KBM-7 (cell line): ENCODE results near the gene MAP3K5.

Experiments used
- DNase-seq: peaks from one replicate; pipeline ENCODE4 v3.0.0-alpha.2; 2015
- in situ Hi-C: fragments of 300-500 bp; cut with MboI; formaldehyde crosslinking; loops from 2 replicates; pipeline ENCODE4 v1.14.3; 2020; ENCODE audit warnings: low sequenced_read_pairs, low pct_unique_long_range_greater_than_20kb, mixed read lengths

Gene MAP3K5

DNA sequence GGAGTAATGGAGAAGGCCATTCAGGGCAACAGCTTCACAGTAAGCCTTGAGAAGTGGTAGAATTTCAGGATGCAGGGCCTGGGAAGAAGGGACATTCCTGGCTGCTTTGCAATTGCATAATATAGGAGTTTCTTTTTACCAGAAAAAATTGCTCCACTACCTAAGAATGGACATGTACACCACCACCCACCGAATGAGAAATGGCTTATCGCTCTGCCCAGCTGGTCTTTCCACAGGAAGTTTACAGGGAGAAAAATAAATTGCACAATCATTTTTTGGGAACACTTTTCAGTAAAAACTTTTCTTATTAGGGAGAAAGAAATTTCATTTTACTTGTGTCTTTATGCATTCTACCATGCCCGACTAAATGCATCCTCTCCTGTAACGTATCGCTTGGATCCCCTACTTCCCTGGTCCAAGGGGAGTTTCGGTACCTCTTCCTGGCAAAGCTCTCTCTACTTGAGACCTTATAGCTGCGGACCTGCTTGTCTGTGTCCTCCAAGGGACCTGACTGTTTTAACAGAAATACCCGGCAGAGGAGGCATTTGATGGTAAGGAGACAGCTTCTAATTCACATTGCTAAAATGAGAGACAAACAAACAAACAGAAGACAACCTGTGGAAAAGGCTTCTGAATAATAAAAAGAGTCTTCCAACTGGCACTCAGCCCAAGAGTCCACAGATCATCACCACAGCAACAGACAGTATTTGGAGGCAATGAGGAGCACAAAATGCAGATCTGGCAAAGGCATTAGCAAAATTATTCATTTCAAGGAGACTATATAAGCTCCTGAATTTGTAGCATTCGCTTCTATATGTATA is 54.2 kb downstream of the MAP3K5 start:
- in situ Hi-C loops, result no loop called here
- no peak for DNase-seq

DNA sequence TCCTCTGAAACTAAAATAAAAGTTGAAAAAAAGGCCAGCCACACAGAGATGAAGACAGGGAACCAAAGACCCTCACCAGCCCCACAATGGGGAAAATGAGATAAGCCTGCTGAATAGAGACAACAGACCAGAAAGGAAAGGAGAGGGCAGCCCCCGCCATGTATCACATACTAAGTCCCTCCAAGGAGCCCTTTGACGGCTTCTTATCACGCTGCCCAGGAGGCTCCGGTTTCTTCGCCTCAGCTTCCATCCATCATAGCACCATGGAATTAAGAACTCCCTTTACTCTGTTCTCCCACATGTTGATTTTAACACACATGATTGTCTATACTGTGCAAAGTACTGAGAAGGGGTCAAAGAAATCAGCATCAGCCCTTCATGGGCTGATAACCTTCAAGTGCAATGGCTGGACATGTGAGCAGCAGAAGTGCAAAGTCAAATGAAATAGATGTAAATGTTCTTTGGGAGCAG is 54.9 kb downstream of the MAP3K5 start:
- in situ Hi-C loops, result no loop called here
- DNase-seq, result no peak

DNA sequence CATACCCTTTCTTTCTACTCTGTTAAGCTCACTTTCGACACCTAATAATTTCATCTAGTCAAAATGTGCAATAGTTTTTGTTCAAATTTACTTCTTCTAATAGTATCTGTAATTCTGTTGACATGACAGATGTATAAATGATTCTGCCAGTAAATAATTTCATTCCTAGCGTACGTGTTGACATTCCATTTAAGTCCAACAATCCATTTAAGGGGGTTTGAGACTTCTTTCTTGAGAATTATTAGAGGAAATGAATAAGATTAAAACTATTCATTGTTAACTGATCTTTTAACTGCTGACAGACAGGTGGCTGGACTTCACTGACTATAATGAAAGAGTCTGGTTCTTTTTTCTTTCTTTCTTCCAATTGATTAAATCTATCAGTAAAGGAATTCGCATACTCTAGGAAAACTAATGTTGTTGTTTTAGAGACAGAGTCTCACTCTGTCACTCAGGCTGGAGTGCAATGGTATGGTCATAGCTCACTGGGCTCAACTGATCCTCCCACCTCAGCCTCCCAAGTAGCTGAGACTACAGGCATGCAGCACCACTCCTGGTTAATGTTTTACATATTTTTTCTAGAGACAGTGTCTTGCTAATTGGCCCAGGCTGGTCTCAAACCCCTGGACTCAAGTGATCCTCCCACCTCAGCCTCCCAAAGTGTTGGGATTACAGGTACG is 55.9 kb downstream of the MAP3K5 start:
- no peak for DNase-seq
- in situ Hi-C loops, result no loop called here

DNA sequence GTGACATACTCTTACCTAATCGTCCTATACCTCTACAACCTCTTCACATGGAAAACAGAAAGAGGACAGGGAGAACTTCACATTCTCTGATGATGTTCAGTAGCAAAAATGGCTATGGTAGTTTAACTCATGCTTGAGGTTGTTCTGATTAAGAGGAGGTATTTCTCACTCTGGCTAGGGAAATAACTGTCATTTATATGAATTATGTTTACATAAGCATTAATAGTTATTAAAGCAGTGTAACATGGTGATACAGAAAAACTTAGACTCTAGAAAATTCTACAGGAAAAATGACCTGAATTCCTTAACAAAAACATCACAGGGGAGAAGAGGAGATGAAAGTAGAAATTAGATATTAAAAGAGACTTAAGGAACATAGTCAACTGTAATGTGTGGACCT is 57.3 kb downstream of the MAP3K5 start:
- no peak for DNase-seq
- in situ Hi-C loops, result no loop called here

GRCh38 chr6:136732889-136733288 is 59.4 kb downstream of the MAP3K5 start:
- in situ Hi-C loops, result no loop called here

DNA sequence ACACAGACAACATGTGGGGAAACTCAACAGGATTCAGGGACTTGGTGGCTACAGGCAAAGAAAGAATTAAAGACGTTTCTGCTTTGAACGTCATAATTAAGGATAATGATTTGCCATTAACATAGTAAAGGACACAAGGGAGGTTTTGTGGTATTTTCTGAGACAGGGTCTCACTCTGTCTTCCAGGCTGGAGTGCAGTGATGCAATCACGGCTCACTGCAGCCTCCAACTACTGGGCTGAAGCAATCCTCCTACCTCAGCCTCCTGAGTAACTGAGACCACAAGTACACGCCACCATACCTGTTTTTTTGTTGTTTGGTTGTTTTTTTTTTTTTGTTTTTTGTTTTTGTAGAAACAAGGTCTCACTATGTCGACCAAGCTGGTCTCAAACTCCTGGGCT is 62.4 kb downstream of the MAP3K5 start:
- no peak for DNase-seq
- in situ Hi-C loops, result no loop called here

More at GRCh38 chr6:136732889-136733288, 59.4 kb downstream of the MAP3K5 start:
- no peak for DNase-seq

GRCh38 chr6:136728976-136729515 is 63.2 kb downstream of the MAP3K5 start:
- in situ Hi-C loops, result no loop called here
- no peak for DNase-seq

DNA sequence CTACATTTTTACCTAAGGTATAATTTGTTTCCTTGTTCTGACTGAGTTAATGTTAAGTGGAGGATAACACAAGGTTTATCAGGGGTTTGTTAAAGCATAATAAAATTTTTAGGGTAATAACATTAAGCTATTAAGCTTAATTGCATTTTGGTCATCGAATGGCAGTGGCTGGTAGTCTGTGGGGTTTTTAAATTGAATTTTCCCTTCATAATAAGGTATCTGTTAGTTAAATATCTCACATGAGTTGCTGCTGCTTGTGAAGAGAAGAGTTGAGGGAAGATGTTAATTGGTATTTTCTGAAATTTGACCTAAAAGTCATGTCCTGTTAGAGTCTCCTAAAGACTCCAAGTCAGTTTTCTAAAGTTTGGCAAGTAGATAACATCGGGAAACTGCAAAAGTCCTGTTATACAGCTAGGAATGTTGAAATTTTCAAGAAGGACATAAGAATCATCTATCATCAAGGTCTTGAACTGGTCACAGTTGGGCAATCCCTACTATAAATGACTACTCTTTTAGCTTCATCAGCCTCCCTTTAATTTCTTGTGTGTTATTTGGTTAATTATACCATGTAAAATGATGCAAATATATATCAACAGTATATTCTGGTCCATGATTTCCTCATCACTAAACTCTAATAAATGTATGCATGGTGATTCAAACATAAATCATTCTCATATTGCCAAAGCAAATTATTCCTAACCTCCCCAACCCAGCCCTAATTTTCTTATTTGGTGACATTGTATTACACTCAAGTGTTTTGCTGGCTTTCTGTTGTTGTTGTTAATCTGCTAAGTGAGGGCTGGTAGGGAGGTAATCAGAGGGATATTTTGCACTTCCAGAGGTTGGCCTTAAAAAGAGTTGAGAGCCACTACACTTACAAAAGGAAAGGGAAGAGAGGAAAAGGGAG is 64.0 kb downstream of the MAP3K5 start:
- no peak for DNase-seq
- in situ Hi-C loops, result no loop called here

- in situ Hi-C loops, result no loop called here
- DNase-seq, result no peak
Measured at GRCh38 chr6:136726837-136727557, 65.3 kb downstream of the MAP3K5 start.

- DNase-seq, result no peak
- in situ Hi-C loops, result no loop called here
Measured at GRCh38 chr6:136725124-136725523, 67.2 kb downstream of the MAP3K5 start.

- in situ Hi-C loops, result no loop called here
Measured at GRCh38 chr6:136723780-136724179, 68.5 kb downstream of the MAP3K5 start.

DNA sequence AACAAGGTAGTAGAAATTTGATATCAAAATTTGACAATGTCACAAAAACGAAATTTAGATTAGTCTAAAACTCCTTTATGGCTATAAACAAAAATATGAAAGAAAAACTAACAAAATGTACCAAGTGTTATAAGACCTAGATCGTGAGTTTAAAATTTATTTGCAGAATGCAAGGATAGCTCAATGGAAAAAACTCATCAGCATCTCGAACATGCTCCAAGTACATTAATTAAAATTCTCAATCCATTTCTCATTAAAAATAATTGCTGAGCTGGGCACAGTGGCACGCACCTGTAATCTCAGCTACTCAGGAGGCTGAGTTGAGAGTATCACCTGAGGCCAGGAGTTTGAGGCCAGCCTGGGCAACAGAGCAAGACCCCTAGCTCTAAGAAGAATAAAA is 70.8 kb downstream of the MAP3K5 start:
- no peak for DNase-seq
- in situ Hi-C loops, result no loop called here

More at GRCh38 chr6:136723780-136724179, 68.5 kb downstream of the MAP3K5 start:
- DNase-seq, result peak; percentile 64

- no peak for DNase-seq
- in situ Hi-C loops, result no loop called here
Measured at GRCh38 chr6:136720045-136720770, 72.1 kb downstream of the MAP3K5 start.

DNA sequence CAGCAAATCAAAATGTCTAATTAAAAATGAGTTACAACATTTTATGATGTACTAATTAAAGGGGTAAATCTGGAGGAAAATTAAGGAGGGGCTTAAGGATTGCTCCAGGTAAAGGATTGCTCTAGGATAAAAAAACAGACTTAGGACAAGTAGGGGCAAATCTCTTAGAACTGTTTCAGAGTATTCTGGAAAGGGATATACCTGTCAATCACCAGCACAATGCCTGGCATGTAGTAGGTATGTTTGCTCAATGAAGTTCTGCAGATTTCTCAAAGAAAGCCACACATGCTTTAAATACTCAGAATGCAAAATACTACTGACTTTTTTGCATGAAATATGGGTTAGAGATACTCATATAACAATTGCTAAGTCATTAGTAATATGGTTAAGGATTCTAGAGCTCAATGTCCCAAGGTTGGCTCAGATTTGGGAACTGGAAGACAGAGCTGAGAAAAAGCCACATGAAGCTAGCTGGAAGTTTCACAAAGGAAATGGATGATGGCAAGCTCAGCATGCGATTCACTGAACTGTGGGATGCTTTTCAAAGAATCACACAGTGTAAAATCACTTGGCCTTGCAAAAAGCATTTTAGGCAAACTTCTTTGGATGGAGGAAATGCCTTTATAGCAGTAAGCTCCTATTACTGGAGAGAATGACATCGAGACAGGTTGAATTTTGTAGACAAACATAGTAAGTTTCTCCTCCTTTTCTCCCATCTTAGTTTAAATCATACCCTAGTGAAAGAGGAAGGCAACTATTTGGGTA is 72.8 kb downstream of the MAP3K5 start:
- in situ Hi-C loops, result no loop called here
- DNase-seq, result peak; percentile 29

GRCh38 chr6:136718476-136718875 is 73.8 kb downstream of the MAP3K5 start:
- DNase-seq, result no peak
- in situ Hi-C loops, result no loop called here

GRCh38 chr6:136717716-136717990 is 74.6 kb downstream of the MAP3K5 start:
- in situ Hi-C loops, result no loop called here
- DNase-seq, result no peak

DNA sequence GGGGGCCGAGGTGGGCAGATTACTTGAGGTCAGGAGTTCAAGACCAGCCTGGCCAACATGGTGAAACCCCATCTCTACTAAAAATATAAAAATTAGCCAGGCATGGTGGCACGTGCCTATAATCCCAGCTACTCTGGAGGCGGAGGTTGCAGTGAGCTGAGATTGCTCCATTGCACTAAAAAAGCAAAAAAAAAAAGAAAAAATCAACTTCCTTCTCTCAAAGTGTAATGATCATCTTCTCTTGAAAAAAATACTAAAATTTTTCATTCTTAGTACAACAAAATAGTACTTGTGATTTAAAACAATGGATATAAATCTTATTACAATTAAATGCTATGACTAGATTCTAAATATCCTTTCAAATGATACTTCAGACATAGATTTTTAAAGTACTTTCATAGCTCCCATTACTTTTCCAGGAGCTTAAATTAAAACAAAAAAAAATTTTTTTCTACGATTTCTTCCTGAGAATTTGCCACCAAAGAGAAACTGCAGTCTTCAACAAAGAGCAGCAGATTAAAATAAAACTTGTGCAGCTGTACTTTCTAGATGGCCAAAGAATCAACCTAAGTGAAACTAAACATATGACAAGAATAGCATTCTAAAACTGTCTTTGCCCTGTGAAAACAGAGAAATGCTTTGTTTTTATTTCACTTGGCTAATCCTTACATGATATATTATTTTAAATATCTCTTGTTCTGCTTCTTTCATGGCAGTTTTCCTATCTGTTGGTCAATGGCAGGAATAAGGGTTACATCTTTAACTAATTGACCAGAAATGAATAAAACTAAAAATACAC is 75.2 kb downstream of the MAP3K5 start:
- DNase-seq, result no peak
- in situ Hi-C loops, result no loop called here
